Measurements from ENCODE around the gene CDYL.

Gene CDYL

GRCh38 chr6:4885341-4885933 lies 109.2 kb downstream of the CDYL start:
- DNase-seq, result no peak

GRCh38 chr6:4888841-4889240 lies 112.6 kb downstream of the CDYL start:
- DNase-seq, result no peak

GRCh38 chr6:4889701-4890100 lies 113.5 kb downstream of the CDYL start:
- no peak for DNase-seq

GRCh38 chr6:4890191-4890590 lies 114.0 kb downstream of the CDYL start:
- no peak for DNase-seq

- no peak for DNase-seq
Measured at GRCh38 chr6:4890627-4891026, 114.4 kb downstream of the CDYL start.

- DNase-seq, result no peak
Measured at GRCh38 chr6:4891141-4891540, 114.9 kb downstream of the CDYL start.

- no peak for DNase-seq
Measured at GRCh38 chr6:4892785-4893485, 116.7 kb downstream of the CDYL start.

GRCh38 chr6:4894049-4894448 lies 117.8 kb downstream of the CDYL start:
- DNase-seq, result no peak

GRCh38 chr6:4895971-4896370 lies 119.8 kb downstream of the CDYL start:
- DNase-seq, result no peak

- DNase-seq, result no peak
Measured at GRCh38 chr6:4896401-4896800, 120.2 kb downstream of the CDYL start.

- DNase-seq, result no peak
Measured at GRCh38 chr6:4899249-4900034, 123.2 kb downstream of the CDYL start.

GRCh38 chr6:4901386-4902061 lies 125.3 kb downstream of the CDYL start:
- no peak for DNase-seq

GRCh38 chr6:4902363-4902762 lies 126.2 kb downstream of the CDYL start:
- DNase-seq, result no peak

- no peak for DNase-seq
Measured at GRCh38 chr6:4903121-4903520, 126.9 kb downstream of the CDYL start.

- no peak for DNase-seq
Measured at GRCh38 chr6:4903751-4904370, 127.7 kb downstream of the CDYL start.

GRCh38 chr6:4904461-4905025 lies 128.3 kb downstream of the CDYL start:
- no peak for DNase-seq

- DNase-seq, result no peak
Measured at GRCh38 chr6:4905826-4906225, 129.6 kb downstream of the CDYL start.

- no peak for DNase-seq
Measured at GRCh38 chr6:4906293-4907276, 130.4 kb downstream of the CDYL start.

GRCh38 chr6:4907602-4908001 lies 131.4 kb downstream of the CDYL start:
- DNase-seq, result no peak

GRCh38 chr6:4908062-4908461 lies 131.9 kb downstream of the CDYL start:
- DNase-seq, result no peak

GRCh38 chr6:4909063-4909706 lies 133.0 kb downstream of the CDYL start:
- DNase-seq, result no peak

All from HCEC 1CT (cell line).